ENCODE measurements around the gene TRIM33.

Gene TRIM33

DNA sequence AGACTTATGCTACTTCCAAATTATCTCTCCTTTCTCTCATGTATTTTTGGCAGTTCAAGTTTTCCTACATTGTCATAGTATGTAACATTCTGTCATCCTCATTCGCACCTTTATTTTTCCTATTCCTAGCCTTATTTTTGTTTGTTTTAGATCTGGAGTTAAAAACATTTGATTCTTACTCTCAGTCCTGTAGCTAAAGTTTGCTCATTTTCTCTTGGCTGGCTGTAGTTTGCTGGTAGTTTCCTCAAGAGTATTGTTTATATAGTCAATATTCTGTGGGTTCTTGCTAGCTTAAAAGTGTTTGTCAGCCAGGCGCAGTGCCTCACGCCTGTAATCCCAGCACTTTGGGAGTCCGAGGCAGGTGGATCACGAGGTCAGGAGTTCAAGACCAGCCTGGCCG is 29.8 kb upstream of the TRIM33 start:
- 83% methylated on average over 5 of the region's 6 CpGs for WGBS
- Histone ChIP-seq H3K4me1 (ENCODE audit: insufficient read depth, low read length) (no peaks in the 10 kb centered on the region), H3K27me3 (ENCODE audit: insufficient read depth, low read length) (no peaks in the 10 kb centered on the region), H3K36me3 (ENCODE audit: insufficient read depth, low read length) (no peaks in the 10 kb centered on the region), H3K9me3 (ENCODE audit: insufficient read depth, low read depth, low read length) (no peaks in the 10 kb centered on the region), H3K9ac (ENCODE audit: low read depth, low read length) (no peak overlapping the region), H3K27ac (ENCODE audit: low read depth, low read length) (no peak overlapping the region), H3K4me3 (ENCODE audit: low read length) (no peak overlapping the region)

DNA sequence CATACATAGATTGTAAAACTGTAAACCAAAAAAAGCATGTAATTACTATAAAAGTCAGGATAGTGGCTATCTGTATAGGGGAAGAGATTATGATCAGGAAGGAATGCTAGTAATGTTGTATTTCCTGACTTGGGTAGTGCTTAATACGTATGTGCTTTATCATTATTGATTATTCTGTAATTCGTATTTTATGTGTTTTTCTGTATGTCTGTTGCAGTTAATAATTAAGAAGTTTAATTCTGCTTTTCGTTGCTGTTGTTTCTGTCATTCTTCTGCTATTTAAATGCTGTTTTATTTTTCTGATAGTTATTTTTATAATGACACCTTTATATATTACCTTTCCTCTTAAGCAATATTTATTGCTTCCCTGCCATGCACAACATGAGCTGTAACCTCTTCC is 29.3 kb upstream of the TRIM33 start:
- Histone ChIP-seq H3K4me1 (ENCODE audit: insufficient read depth, low read length) (no peaks in the 10 kb centered on the region), H3K9ac (ENCODE audit: low read depth, low read length) (no peak overlapping the region), H3K9me3 (ENCODE audit: insufficient read depth, low read depth, low read length) (no peaks in the 10 kb centered on the region), H3K36me3 (ENCODE audit: insufficient read depth, low read length) (no peaks in the 10 kb centered on the region), H3K27me3 (ENCODE audit: insufficient read depth, low read length) (no peaks in the 10 kb centered on the region), H3K4me3 (ENCODE audit: low read length) (no peak overlapping the region), H3K27ac (ENCODE audit: low read depth, low read length) (no peak overlapping the region)
- 86% methylated on average over 3 of the region's 3 CpGs for WGBS

DNA sequence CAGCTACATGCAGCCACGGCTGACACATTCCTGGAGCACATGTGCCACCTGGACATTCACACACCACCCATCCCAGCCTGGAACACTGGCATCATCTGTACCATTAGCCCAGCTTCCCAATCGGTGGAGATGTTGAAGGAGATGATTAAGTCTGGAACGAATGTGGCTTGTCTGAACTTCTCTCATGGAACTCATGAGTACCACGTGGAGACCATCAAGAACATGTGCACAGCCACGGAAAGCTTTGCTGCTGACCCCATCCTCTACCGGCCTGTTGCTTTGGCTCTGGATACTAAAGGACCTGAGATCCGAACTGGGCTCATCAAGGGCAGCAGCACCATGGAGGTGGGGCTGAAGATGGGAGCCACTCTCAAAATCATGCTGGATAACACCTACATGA is 25.0 kb upstream of the TRIM33 start:
- 94% methylated on average over 7 of the region's 7 CpGs for WGBS
- H3K9ac ChIP-seq (ENCODE audit: low read depth, low read length): no peak overlapping the region
- H3K9me3 ChIP-seq (ENCODE audit: insufficient read depth, low read depth, low read length): no peaks in the 10 kb centered on the region
- no peak overlapping the region for H3K4me3 ChIP-seq (ENCODE audit: low read length)
- no peaks in the 10 kb centered on the region for H3K27me3 ChIP-seq (ENCODE audit: insufficient read depth, low read length)
- no peak overlapping the region for H3K27ac ChIP-seq (ENCODE audit: low read depth, low read length)
- H3K36me3 ChIP-seq (ENCODE audit: insufficient read depth, low read length): no peaks in the 10 kb centered on the region
- no peaks in the 10 kb centered on the region for H3K4me1 ChIP-seq (ENCODE audit: insufficient read depth, low read length)

GRCh38 chr1:114535401-114535800 is 24.4 kb upstream of the TRIM33 start:
- Histone ChIP-seq H3K9ac (ENCODE audit: low read depth, low read length) (no peak overlapping the region), H3K36me3 (ENCODE audit: insufficient read depth, low read length) (no peaks in the 10 kb centered on the region), H3K9me3 (ENCODE audit: insufficient read depth, low read depth, low read length) (no peaks in the 10 kb centered on the region), H3K4me1 (ENCODE audit: insufficient read depth, low read length) (no peaks in the 10 kb centered on the region), H3K4me3 (ENCODE audit: low read length) (no peak overlapping the region), H3K27ac (ENCODE audit: low read depth, low read length) (no peak overlapping the region), H3K27me3 (ENCODE audit: insufficient read depth, low read length) (no peaks in the 10 kb centered on the region)
- WGBS: 83% methylated on average over 1 of the region's 1 CpG

- H3K9me3 ChIP-seq (ENCODE audit: insufficient read depth, low read depth, low read length): no peaks in the 10 kb centered on the region
- no peak overlapping the region for H3K4me3 ChIP-seq (ENCODE audit: low read length)
- H3K27ac ChIP-seq (ENCODE audit: low read depth, low read length): no peak overlapping the region
- no peaks in the 10 kb centered on the region for H3K27me3 ChIP-seq (ENCODE audit: insufficient read depth, low read length)
- WGBS: 80% methylated on average over 1 of the region's 1 CpG
- no peaks in the 10 kb centered on the region for H3K4me1 ChIP-seq (ENCODE audit: insufficient read depth, low read length)
- H3K36me3 ChIP-seq (ENCODE audit: insufficient read depth, low read length): no peaks in the 10 kb centered on the region
- H3K9ac ChIP-seq (ENCODE audit: low read depth, low read length): no peak overlapping the region
Observed at GRCh38 chr1:114531094-114531493, 20.1 kb upstream of the TRIM33 start.

GRCh38 chr1:114530224-114530623 is 19.2 kb upstream of the TRIM33 start:
- H3K27me3 ChIP-seq (ENCODE audit: insufficient read depth, low read length): no peaks in the 10 kb centered on the region
- H3K4me3 ChIP-seq (ENCODE audit: low read length): no peak overlapping the region
- no peaks in the 10 kb centered on the region for H3K4me1 ChIP-seq (ENCODE audit: insufficient read depth, low read length)
- WGBS: 91% methylated on average over 2 of the region's 2 CpGs
- no peak overlapping the region for H3K9ac ChIP-seq (ENCODE audit: low read depth, low read length)
- no peaks in the 10 kb centered on the region for H3K9me3 ChIP-seq (ENCODE audit: insufficient read depth, low read depth, low read length)
- H3K36me3 ChIP-seq (ENCODE audit: insufficient read depth, low read length): no peaks in the 10 kb centered on the region
- no peak overlapping the region for H3K27ac ChIP-seq (ENCODE audit: low read depth, low read length)

DNA sequence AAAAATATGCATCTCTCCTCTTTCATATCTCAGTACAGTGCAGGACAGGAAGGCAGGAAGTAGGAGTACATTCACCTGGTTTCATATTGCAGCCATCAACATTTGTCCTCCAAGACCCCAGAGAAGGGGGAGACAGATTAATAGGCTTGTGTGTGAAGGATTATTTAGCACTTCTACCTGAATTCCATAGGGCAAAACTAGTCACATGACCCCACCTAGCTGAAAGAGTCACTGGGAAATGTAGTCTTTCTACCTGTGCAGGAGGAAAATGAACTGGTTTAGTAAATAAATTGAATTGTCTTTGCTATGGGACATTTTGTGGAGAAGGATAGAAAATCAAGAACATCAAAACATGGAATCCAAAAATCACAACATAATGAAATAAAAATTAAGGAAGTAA is 13.9 kb upstream of the TRIM33 start:
- Histone ChIP-seq H3K36me3 (ENCODE audit: insufficient read depth, low read length) (no peaks in the 10 kb centered on the region), H3K4me1 (ENCODE audit: insufficient read depth, low read length) (no peaks in the 10 kb centered on the region), H3K4me3 (ENCODE audit: low read length) (no peak overlapping the region), H3K9ac (ENCODE audit: low read depth, low read length) (no peak overlapping the region), H3K27ac (ENCODE audit: low read depth, low read length) (no peak overlapping the region), H3K9me3 (ENCODE audit: insufficient read depth, low read depth, low read length) (no peaks in the 10 kb centered on the region), H3K27me3 (ENCODE audit: insufficient read depth, low read length) (no peaks in the 10 kb centered on the region)

DNA sequence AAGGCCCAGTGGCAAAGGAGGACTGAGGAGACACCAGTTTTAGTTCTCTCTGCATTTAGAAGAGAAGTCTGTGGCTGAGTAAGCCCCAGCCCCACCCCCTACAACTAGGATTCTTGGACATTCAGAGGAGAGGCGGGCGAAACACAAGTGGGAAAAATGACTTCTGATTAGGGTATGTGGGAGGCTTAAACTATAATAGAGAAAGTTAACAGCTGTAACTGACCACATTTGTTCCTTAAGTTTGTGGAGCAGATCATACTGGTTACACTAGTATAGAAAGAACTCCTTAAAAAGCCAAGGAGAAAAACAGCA is 11.2 kb upstream of the TRIM33 start:
- Histone ChIP-seq H3K27me3 (ENCODE audit: insufficient read depth, low read length) (no peaks in the 10 kb centered on the region), H3K36me3 (ENCODE audit: insufficient read depth, low read length) (no peaks in the 10 kb centered on the region), H3K9me3 (ENCODE audit: insufficient read depth, low read depth, low read length) (no peaks in the 10 kb centered on the region), H3K9ac (ENCODE audit: low read depth, low read length) (no peak overlapping the region), H3K27ac (ENCODE audit: low read depth, low read length) (no peak overlapping the region), H3K4me1 (ENCODE audit: insufficient read depth, low read length) (no peaks in the 10 kb centered on the region), H3K4me3 (ENCODE audit: low read length) (no peak overlapping the region)
- WGBS: no CpG with 5 or more reads among the region's 2 CpGs

DNA sequence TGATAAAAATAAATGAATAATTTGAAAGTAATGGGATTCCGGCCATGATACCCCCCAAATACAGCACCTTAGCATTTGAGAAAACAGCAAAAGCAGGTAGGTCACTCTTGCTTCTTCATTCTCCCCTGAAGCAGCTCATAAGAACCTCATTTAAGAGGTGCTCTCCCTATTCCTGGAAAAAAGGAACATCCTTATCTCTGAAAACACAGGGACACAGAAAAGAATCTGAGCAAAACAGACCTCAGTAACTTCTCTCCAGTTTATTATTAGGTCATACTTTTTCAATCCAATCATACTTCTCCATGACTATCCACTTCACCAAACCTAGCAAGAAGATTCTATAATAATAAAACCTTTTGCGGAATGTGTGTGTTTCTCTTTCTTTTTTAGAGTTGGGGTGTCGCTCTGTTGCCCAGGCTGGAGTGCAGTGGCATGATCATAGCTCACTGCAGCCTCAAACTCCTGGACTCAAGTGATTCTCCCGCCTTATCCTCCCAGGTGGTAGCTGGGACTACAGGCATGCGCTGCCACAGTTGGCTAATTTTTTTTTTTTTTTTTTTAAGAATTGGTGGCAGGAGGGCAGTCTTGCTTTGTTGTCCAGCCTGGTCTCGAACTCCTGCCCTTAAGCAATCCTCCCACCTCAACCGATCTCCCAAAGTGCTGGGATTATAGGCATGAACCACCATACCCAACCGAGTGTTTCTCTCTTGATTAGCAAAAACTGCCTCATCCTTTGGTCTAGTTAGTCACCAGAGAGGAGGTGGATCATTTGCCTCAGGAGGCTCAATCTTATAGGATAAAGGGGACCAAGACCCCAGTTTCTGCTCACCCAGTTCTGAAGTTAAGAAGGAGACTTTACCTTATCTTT is 10.6 kb upstream of the TRIM33 start:
- WGBS: 87% methylated on average over 8 of the region's 8 CpGs
- Histone ChIP-seq H3K9me3 (ENCODE audit: insufficient read depth, low read depth, low read length) (no peaks in the 10 kb centered on the region), H3K36me3 (ENCODE audit: insufficient read depth, low read length) (no peaks in the 10 kb centered on the region), H3K9ac (ENCODE audit: low read depth, low read length) (no peak overlapping the region), H3K4me1 (ENCODE audit: insufficient read depth, low read length) (no peaks in the 10 kb centered on the region), H3K27me3 (ENCODE audit: insufficient read depth, low read length) (no peaks in the 10 kb centered on the region), H3K27ac (ENCODE audit: low read depth, low read length) (no peak overlapping the region), H3K4me3 (ENCODE audit: low read length) (no peak overlapping the region)

DNA sequence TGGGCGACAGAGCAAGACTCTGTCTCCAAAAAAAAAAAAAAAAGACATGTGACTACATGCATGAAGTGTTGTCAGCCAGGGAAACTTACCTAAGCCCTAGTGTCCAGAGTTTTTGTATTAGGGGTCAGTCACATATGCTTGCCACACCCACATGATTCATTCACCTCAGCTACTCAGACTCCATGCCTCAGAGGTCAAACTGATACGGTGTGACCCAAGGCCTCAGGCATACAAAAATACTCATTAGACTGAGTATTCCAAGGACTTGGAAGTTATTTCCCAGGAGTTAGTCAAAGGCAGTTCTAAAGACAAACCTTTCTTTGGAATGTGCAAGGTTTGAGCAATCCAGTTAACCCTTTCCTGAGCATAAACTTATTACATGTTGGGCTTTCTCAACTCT is 6.3 kb upstream of the TRIM33 start:
- no peaks in the 10 kb centered on the region for H3K4me1 ChIP-seq (ENCODE audit: insufficient read depth, low read length)
- no peaks in the 10 kb centered on the region for H3K36me3 ChIP-seq (ENCODE audit: insufficient read depth, low read length)
- H3K9ac ChIP-seq (ENCODE audit: low read depth, low read length): no peak overlapping the region
- H3K27me3 ChIP-seq (ENCODE audit: insufficient read depth, low read length): no peaks in the 10 kb centered on the region
- no peak overlapping the region for H3K4me3 ChIP-seq (ENCODE audit: low read length)
- WGBS: 84% methylated on average over 2 of the region's 2 CpGs
- H3K9me3 ChIP-seq (ENCODE audit: insufficient read depth, low read depth, low read length): no peaks in the 10 kb centered on the region
- H3K27ac ChIP-seq (ENCODE audit: low read depth, low read length): no peak overlapping the region

DNA sequence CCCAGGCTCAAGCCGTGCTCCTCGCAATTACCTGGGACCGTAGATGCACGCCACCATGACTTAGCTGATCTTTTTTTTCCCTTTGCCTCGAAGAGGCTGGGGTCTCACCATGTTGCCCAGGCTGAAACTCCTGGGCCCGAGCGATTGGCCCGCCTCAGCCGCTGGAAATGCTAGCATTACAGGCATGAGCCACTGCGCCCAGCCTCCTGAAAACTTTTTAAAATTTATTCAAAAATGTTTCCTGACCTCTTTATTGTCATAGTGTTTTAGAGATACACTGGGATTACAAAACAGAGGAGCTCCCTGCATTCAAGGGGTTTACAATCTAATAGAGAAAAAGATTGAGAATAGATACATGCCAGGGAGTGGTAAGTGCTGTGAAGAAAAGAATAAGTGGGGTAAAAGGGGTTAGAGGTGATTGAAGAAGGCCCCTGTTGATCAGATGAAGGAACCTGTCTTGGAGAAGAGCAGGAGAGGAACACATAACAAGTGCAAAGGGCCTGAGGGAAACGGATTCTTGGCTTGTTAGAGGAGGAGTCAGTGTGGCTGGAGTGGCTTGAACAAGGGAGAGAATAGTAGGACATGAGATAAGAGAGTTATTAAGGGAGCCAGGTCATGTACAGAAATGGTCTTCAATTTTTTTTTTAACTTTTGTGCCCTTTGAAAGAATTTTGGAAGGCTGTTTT is 1.7 kb upstream of the TRIM33 start:
- Histone ChIP-seq H3K4me1 (ENCODE audit: insufficient read depth, low read length) (peaks cover 12% of the 10 kb centered on the region), H3K4me3 (ENCODE audit: low read length) (peak overlapping the region; percentile 98; the same call in 1 of the 2 replicates), H3K9ac (ENCODE audit: low read depth, low read length) (no peak overlapping the region), H3K27me3 (ENCODE audit: insufficient read depth, low read length) (no peaks in the 10 kb centered on the region), H3K27ac (ENCODE audit: low read depth, low read length) (no peak overlapping the region), H3K9me3 (ENCODE audit: insufficient read depth, low read depth, low read length) (no peaks in the 10 kb centered on the region), H3K36me3 (ENCODE audit: insufficient read depth, low read length) (no peaks in the 10 kb centered on the region)
- WGBS: 92% methylated on average over 11 of the region's 11 CpGs
